K562 (cell line): Measurements from ENCODE around the gene TRIM25. TPM values are rescaled to one million over a fixed set of nuclear protein-coding genes. Genes with fewer than 3 reads are reported as not detected.

Source experiments
- ATF7 ChIP-seq: fragments of 450-650 bp; IDR thresholded peaks from 2 replicates; pipeline ENCODE4 v1.7.1; 2014; ENCODE audit warnings: mild to moderate bottlenecking, moderate library complexity
- BCOR ChIP-seq: fragments of 450-650 bp; IDR thresholded peaks from 2 replicates; pipeline ENCODE4 v1.6.1; 2016
- EGR1 ChIP-seq: fragments of 450-650 bp; conservative IDR thresholded peaks from 2 replicates; pipeline ENCODE4 v1.6.1; 2017; ENCODE audit warnings: mild to moderate bottlenecking
- HMG20B ChIP-seq: fragments of 250-450 bp; sonication (Bioruptor Pico); IDR thresholded peaks from 2 replicates; pipeline ENCODE4 v1.5.0; 2021; ENCODE audit warnings: mild to moderate bottlenecking
- HNRNPH1 ChIP-seq: fragments of 200-400 bp; formaldehyde crosslinking; optimal IDR thresholded peaks from 2 replicates; pipeline ENCODE3; 2017; ENCODE audit warnings: low read depth, mild to moderate bottlenecking, low read length, moderate library complexity
- HNRNPUL1 ChIP-seq: fragments of 200-400 bp; formaldehyde crosslinking; IDR thresholded peaks from 2 replicates; pipeline ENCODE4 v1.6.1; 2017; ENCODE audit warnings: low read length
- IRF2 ChIP-seq: sonication (generic); formaldehyde crosslinking; IDR thresholded peaks from 2 replicates; pipeline ENCODE4 v1.8.1; 2022; ENCODE audit warnings: mild to moderate bottlenecking, missing genetic modification reagents
- KAT2B ChIP-seq: IDR thresholded peaks from one replicate; pipeline ENCODE4 v1.6.1; 2012; ENCODE audit warnings: low read depth, mild to moderate bottlenecking, control low read depth, inconsistent platforms, low read length, moderate library complexity
- KDM2B ChIP-seq: fragments of 250-450 bp; sonication (Bioruptor Pico); IDR thresholded peaks from 2 replicates; pipeline ENCODE4 v1.8.0; 2021; ENCODE audit warnings: mild to moderate bottlenecking, moderate library complexity
- MTA3 ChIP-seq: fragments of 450-650 bp; formaldehyde crosslinking; IDR thresholded peaks from 2 replicates; pipeline ENCODE4 v1.6.1; 2017; ENCODE audit warnings: mild to moderate bottlenecking, borderline replicate concordance
- NRF1 ChIP-seq, 2 experiments: fragments of 450-650 bp; IDR thresholded peaks in 1 of 2; conservative IDR thresholded peaks in 1 of 2; 2 replicates each; pipeline ENCODE4 v1.6.1; 2014; ENCODE audit warnings: mild to moderate bottlenecking in 2 of 2
- PHF8 ChIP-seq: fragments of 200-600 bp; sonication (generic); IDR thresholded peaks from 2 replicates; pipeline ENCODE4 v1.6.1; 2012; ENCODE audit warnings: mixed run types, mild to moderate bottlenecking, inconsistent platforms, low read length, moderate library complexity, borderline replicate concordance
- PTRF ChIP-seq: fragments of 450-650 bp; IDR thresholded peaks from 2 replicates; pipeline ENCODE4 v1.6.1; 2016; ENCODE audit warnings: mild to moderate bottlenecking, missing genetic modification characterization, missing compliant biosample characterization
- RB1 ChIP-seq: fragments of 450-650 bp; IDR thresholded peaks from 2 replicates; pipeline ENCODE4 v1.6.1; 2017; ENCODE audit warnings: low read depth, mild to moderate bottlenecking
- RBM22 ChIP-seq: fragments of 200-400 bp; formaldehyde crosslinking; IDR thresholded peaks from 2 replicates; pipeline ENCODE4 v1.6.1; 2018; ENCODE audit warnings: low read length, low read depth; ENCODE audit not compliant: poor library complexity, severe bottlenecking
- SAFB ChIP-seq: fragments of 200-400 bp; formaldehyde crosslinking; IDR thresholded peaks from 2 replicates; pipeline ENCODE4 v1.6.1; 2017; ENCODE audit warnings: low read depth, low read length, borderline replicate concordance
- SOX6 ChIP-seq: fragments of 450-650 bp; IDR thresholded peaks from 2 replicates; pipeline ENCODE4 v1.6.1; 2014; ENCODE audit warnings: mild to moderate bottlenecking
- STAT5A ChIP-seq: IDR thresholded peaks from 2 replicates; pipeline ENCODE4 v1.6.1; 2012; ENCODE audit warnings: low read length, inconsistent platforms, borderline replicate concordance
- STAT5B ChIP-seq: fragments of 250-450 bp; sonication (Bioruptor Pico); IDR thresholded peaks from 2 replicates; pipeline ENCODE4 v1.8.0; 2021; ENCODE audit warnings: mild to moderate bottlenecking, inconsistent platforms
- TEAD2 ChIP-seq: fragments of 450-650 bp; IDR thresholded peaks from 2 replicates; pipeline ENCODE4 v1.6.1; 2016; ENCODE audit warnings: missing genetic modification characterization, control low read depth, missing compliant biosample characterization
- XRCC4 ChIP-seq: IDR thresholded peaks from one replicate; pipeline ENCODE4 v1.6.1; 2011; ENCODE audit not compliant: insufficient read depth, insufficient read length; ENCODE audit errors: extremely low read depth
- ZNF707 ChIP-seq: fragments of 250-450 bp; sonication (Bioruptor Pico); conservative IDR thresholded peaks from 2 replicates; pipeline ENCODE4 v1.8.0; 2022; ENCODE audit warnings: inconsistent platforms, mild to moderate bottlenecking, moderate library complexity
- polyA plus RNA-seq, 8 experiments: library from polyadenylated mRNA; depleted of rRNA in 4 of 8; stranded (reverse) in 5 of 8; unstranded in 3 of 8; fragments of >200 nt; fragmentation: Nextera tagmentation in 2 of 8; fragmentation: Illumina TruSeq in 1 of 8; extraction: Ambion mirVana in 2 of 8; extraction: Trizol in 1 of 8; gene quantifications; 2 replicates each; pipeline versions ENCODE4 v1.2.1 to v1.2.3, GENCODE V29; 2011 to 2014; ENCODE audit warnings: inconsistent platforms in 1 of 8, missing spikeins in 1 of 8
- total RNA-seq, 7 experiments: library from RNA; depleted of rRNA in 6 of 7; stranded (reverse); fragments of >200 nt in 6 of 7; fragmentation: Illumina TruSeq in 2 of 7; extraction: Trizol in 2 of 7; gene quantifications; 2 replicates each; pipeline versions ENCODE4 v1.2.1 to v1.2.3, GENCODE V29; 2011 to 2021; ENCODE audit warnings: low replicate concordance in 1 of 7
- TF ChIP-seq, protein P1 (sequence below): fragments of 250-450 bp; sonication (Bioruptor Pico); IDR thresholded peaks from 2 replicates; pipeline ENCODE4 v1.5.0; 2021; ENCODE audit warnings: mild to moderate bottlenecking, borderline replicate concordance
- TF ChIP-seq, protein P2 (sequence below): IDR thresholded peaks from 2 replicates; pipeline ENCODE4 v1.6.1; 2011; ENCODE audit not compliant: insufficient read length; ENCODE audit errors: extremely low read depth
- TF ChIP-seq, protein P3 (sequence below): fragments of 250-450 bp; sonication (Bioruptor Pico); IDR thresholded peaks from 2 replicates; pipeline ENCODE4 v1.4.0; 2020; ENCODE audit warnings: mild to moderate bottlenecking
- TF ChIP-seq, protein P4 (sequence below): fragments of 450-650 bp; IDR thresholded peaks from 2 replicates; pipeline ENCODE4 v1.6.1; 2016; ENCODE audit warnings: low read depth, mild to moderate bottlenecking, moderate library complexity

TRIM25 gene
- total and polyA plus RNA-seq, 9 of the 15 experiments (the other 6 are each of a cell fraction or from before 2014, with no cell fraction given) = 5.9 to 49.5 (median 24.5) TPM

DNA sequence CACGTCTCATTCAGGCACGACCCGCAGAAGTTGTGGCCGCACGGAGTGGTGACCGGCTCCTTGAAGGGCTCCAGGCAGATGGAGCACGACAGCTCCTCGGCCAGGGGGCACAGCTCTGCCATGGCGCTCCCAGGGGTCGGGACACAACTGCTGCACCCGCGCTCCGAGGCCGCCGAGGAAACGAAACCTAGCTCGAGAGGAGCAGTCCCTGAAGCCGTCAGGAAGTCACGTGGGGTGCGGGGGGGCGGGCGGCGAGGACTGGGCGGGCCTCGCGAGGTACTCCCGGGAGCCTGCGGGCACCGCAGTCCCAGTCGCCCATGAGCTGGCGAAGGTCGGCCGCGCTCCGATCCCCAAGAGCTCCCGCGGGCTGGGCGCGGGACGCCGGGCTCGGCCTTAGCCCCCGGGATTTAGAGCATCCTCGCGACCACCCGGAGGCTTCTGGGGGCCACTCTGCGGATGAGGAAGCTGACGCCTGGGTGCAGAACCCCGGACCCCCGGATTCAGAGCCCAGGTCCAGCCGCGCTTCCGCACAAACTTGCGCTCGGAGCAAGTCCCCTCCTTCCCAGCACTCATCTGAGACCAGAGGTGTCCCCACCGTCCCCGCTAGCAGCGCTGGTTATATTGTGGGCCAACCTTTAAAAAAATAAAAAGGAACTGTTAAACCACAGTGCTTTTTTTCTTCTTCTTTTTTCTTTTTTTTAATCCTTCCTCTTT is at the start of gene TRIM25 (continued):
- TF ChIP-seq TEAD2 (no peak), SAFB (no peak), KDM2B (CRISPR knock-in tag) (peak; percentile 84), STAT5A (no peak), PTRF (tag) (no peak), KAT2B (no peak), EGR1 (0 out of 2 replicates have a peak, but pooled peaks have one; percentile 41), BCOR (no peak), SOX6 (0 out of 2 replicates have a peak, but pooled peaks have one; percentile 19), HNRNPUL1 (no peak), RBM22 (peak; percentile 95), RB1 (peak; percentile 74), ATF7 (peak; percentile 75), IRF2 (CRISPR knock-in tag) (peak; percentile 96), PHF8 (peak; percentile 97), HNRNPH1 (no peak), ZNF707 (CRISPR knock-in tag) (no peak), NRF1 (conservative IDR thresholded peaks at IDR 0.05 in 1 of 2, IDR thresholded peaks at IDR 0.05 in 1 of 2) (no peak), XRCC4 (no peak), STAT5B (CRISPR knock-in tag) (no peak), HMG20B (no peak), MTA3 (peak; percentile 89)
- TF ChIP-seq, protein P1, sequence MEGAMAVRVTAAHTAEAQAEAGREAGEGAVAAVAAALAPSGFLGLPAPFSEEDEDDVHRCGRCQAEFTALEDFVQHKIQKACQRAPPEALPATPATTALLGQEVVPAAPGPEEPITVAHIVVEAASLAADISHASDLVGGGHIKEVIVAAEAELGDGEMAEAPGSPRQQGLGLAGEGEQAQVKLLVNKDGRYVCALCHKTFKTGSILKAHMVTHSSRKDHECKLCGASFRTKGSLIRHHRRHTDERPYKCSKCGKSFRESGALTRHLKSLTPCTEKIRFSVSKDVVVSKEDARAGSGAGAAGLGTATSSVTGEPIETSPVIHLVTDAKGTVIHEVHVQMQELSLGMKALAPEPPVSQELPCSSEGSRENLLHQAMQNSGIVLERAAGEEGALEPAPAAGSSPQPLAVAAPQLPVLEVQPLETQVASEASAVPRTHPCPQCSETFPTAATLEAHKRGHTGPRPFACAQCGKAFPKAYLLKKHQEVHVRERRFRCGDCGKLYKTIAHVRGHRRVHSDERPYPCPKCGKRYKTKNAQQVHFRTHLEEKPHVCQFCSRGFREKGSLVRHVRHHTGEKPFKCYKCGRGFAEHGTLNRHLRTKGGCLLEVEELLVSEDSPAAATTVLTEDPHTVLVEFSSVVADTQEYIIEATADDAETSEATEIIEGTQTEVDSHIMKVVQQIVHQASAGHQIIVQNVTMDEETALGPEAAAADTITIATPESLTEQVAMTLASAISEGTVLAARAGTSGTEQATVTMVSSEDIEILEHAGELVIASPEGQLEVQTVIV (CRISPR knock-in tag) = no peak
- TF ChIP-seq, protein P2, sequence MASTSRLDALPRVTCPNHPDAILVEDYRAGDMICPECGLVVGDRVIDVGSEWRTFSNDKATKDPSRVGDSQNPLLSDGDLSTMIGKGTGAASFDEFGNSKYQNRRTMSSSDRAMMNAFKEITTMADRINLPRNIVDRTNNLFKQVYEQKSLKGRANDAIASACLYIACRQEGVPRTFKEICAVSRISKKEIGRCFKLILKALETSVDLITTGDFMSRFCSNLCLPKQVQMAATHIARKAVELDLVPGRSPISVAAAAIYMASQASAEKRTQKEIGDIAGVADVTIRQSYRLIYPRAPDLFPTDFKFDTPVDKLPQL = peak; percentile 35
- TF ChIP-seq, protein P3, sequence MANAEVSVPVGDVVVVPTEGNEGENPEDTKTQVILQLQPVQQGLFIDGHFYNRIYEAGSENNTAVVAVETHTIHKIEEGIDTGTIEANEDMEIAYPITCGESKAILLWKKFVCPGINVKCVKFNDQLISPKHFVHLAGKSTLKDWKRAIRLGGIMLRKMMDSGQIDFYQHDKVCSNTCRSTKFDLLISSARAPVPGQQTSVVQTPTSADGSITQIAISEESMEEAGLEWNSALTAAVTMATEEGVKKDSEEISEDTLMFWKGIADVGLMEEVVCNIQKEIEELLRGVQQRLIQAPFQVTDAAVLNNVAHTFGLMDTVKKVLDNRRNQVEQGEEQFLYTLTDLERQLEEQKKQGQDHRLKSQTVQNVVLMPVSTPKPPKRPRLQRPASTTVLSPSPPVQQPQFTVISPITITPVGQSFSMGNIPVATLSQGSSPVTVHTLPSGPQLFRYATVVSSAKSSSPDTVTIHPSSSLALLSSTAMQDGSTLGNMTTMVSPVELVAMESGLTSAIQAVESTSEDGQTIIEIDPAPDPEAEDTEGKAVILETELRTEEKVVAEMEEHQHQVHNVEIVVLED (CRISPR knock-in tag) = peak; percentile 38; the same call in 1 of the 2 replicates
- TF ChIP-seq, protein P4, sequence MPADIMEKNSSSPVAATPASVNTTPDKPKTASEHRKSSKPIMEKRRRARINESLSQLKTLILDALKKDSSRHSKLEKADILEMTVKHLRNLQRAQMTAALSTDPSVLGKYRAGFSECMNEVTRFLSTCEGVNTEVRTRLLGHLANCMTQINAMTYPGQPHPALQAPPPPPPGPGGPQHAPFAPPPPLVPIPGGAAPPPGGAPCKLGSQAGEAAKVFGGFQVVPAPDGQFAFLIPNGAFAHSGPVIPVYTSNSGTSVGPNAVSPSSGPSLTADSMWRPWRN = no peak
